Neural progenitor cell (in vitro differentiated cells): ENCODE measurements around the gene DLG2. TPM values are rescaled to one million over a fixed set of nuclear protein-coding genes. Genes with fewer than 3 reads are reported as not detected.

ENCODE experiments used
- DNase-seq: peaks from one replicate; pipeline ENCODE4 v3.0.0-alpha.2; 2016; ENCODE audit warnings: low spot score
- H2AFZ ChIP-seq: fragments of 200-600 bp; sonication (generic); replicated peaks from 2 replicates; pipeline ENCODE4 v1.6.1; 2016; ENCODE audit warnings: antibody characterized with exemption
- H3F3A ChIP-seq: fragments of 200-600 bp; sonication (generic); 2 replicates; pipeline ENCODE4 v1.6.1; 2016; ENCODE audit warnings: antibody characterized with exemption, low read depth
- H3K27ac ChIP-seq: fragments of 200-600 bp; sonication (generic); 2 replicates; pipeline ENCODE4 v1.5.1; 2016; ENCODE audit warnings: mild to moderate bottlenecking
- H3K27me3 ChIP-seq: fragments of 200-600 bp; sonication (generic); 2 replicates; pipeline ENCODE4 v1.6.1; 2016; ENCODE audit warnings: mild to moderate bottlenecking, moderate library complexity
- H3K36me3 ChIP-seq: fragments of 200-600 bp; sonication (generic); 2 replicates; pipeline ENCODE4 v1.5.1; 2016
- H3K4me1 ChIP-seq: fragments of 200-600 bp; sonication (generic); 2 replicates; pipeline ENCODE4 v1.6.1; 2016; ENCODE audit warnings: mixed run types
- H3K4me2 ChIP-seq: fragments of 200-600 bp; sonication (generic); 2 replicates; pipeline ENCODE4 v1.6.1; 2016
- H3K4me3 ChIP-seq: fragments of 200-600 bp; sonication (generic); 2 replicates; pipeline ENCODE4 v1.5.1; 2016
- H3K79me2 ChIP-seq: fragments of 200-600 bp; sonication (generic); 2 replicates; pipeline ENCODE4 v1.6.1; 2016; ENCODE audit warnings: low read depth
- H3K9ac ChIP-seq: fragments of 200-600 bp; sonication (generic); 2 replicates; pipeline ENCODE4 v1.6.1; 2016
- H3K9me3 ChIP-seq: fragments of 200-600 bp; sonication (generic); 2 replicates; pipeline ENCODE4 v1.5.1; 2016; ENCODE audit warnings: low read depth
- H4K20me1 ChIP-seq: fragments of 200-600 bp; sonication (generic); 2 replicates; pipeline ENCODE4 v1.6.1; 2016; ENCODE audit warnings: low read depth
- H3K27ac Mint-ChIP-seq: 3 replicates; pipeline ENCODE4 v1.8.0; 2021; ENCODE audit warnings: mixed read lengths
- H3K27me3 Mint-ChIP-seq: 2 replicates; pipeline ENCODE4 v1.8.0; 2022; ENCODE audit warnings: low read depth, mild to moderate bottlenecking, inconsistent platforms, moderate library complexity, mixed read lengths; ENCODE audit not compliant: insufficient read depth
- H3K36me3 Mint-ChIP-seq: 3 replicates; pipeline ENCODE4 v1.8.0; 2021; ENCODE audit warnings: mixed read lengths
- H3K4me1 Mint-ChIP-seq: 3 replicates; pipeline ENCODE4 v1.8.0; 2021; ENCODE audit warnings: mixed read lengths
- H3K4me3 Mint-ChIP-seq: 3 replicates; pipeline ENCODE4 v1.8.0; 2021; ENCODE audit warnings: mild to moderate bottlenecking, moderate library complexity, mixed read lengths
- H3K9me3 Mint-ChIP-seq: 3 replicates; pipeline ENCODE4 v1.8.0; 2020; ENCODE audit warnings: mixed read lengths
- CTCF ChIP-seq: fragments of 200-600 bp; sonication (generic); IDR thresholded peaks from 2 replicates; pipeline ENCODE4 v1.5.1; 2017; ENCODE audit warnings: antibody characterized with exemption, mild to moderate bottlenecking
- EZH2 ChIP-seq: fragments of 200-600 bp; sonication (generic); IDR thresholded peaks from 2 replicates; pipeline ENCODE4 v1.6.1; 2017; ENCODE audit warnings: antibody characterized with exemption, mild to moderate bottlenecking, moderate library complexity
- EZH2phosphoT487 ChIP-seq: fragments of 200-600 bp; sonication (generic); IDR thresholded peaks from 2 replicates; pipeline ENCODE4 v1.6.1; 2017; ENCODE audit warnings: antibody characterized with exemption
- total RNA-seq: library from RNA; depleted of rRNA; stranded (reverse); fragments of >200 nt; gene quantifications from 2 replicates; pipeline ENCODE4 v1.2.3, GENCODE V29; 2015; ENCODE audit warnings: low replicate concordance

Gene DLG2
- total RNA-seq, 1 donor from 2014 or later = 7.5 TPM

GRCh38 chr11:84420271-84420670 is 1206.9 kb downstream of the DLG2 start:
- no peak overlapping the region for H3K27ac Mint-ChIP-seq
- H3K4me2 ChIP-seq = peak overlapping the region; percentile 71
- H4K20me1 ChIP-seq = no peaks in the 10 kb centered on the region
- no peak overlapping the region for H2AFZ ChIP-seq
- no peak overlapping the region for H3K9ac ChIP-seq
- peaks cover 12% of the 10 kb centered on the region for H3K4me1 Mint-ChIP-seq
- no peak overlapping the region for H3K4me3 Mint-ChIP-seq
- peaks cover 5% of the 10 kb centered on the region for H3K9me3 Mint-ChIP-seq
- H3K4me1 ChIP-seq = peaks cover 25% of the 10 kb centered on the region
- peak overlapping the region; percentile 83 for H3K27ac ChIP-seq
- peaks cover 14% of the 10 kb centered on the region for H3F3A ChIP-seq
- no peaks in the 10 kb centered on the region for H3K9me3 ChIP-seq
- no peaks in the 10 kb centered on the region for H3K27me3 ChIP-seq
- H3K36me3 Mint-ChIP-seq = no peaks in the 10 kb centered on the region
- DNase-seq = peak; percentile 16
- TF ChIP-seq CTCF = no peak
- TF ChIP-seq EZH2phosphoT487 = no peak
- no peak for TF ChIP-seq EZH2
- no peaks in the 10 kb centered on the region for H3K79me2 ChIP-seq
- peak overlapping the region; percentile 18 for H3K4me3 ChIP-seq
- H3K27me3 Mint-ChIP-seq = peaks cover 3% of the 10 kb centered on the region
- H3K36me3 ChIP-seq = no peaks in the 10 kb centered on the region

GRCh38 chr11:84419616-84420015 is 1207.5 kb downstream of the DLG2 start:
- Histone ChIP-seq H3K4me2 (peak overlapping the region; percentile 71), H4K20me1 (no peaks in the 10 kb centered on the region), H3K9me3 (no peaks in the 10 kb centered on the region), H3K27me3 (no peaks in the 10 kb centered on the region), H2AFZ (no peak overlapping the region), H3K9ac (no peak overlapping the region), H3K4me3 (peak overlapping the region; percentile 18), H3K27ac (peak overlapping the region; percentile 83), H3K36me3 (no peaks in the 10 kb centered on the region), H3K79me2 (no peaks in the 10 kb centered on the region), H3K4me1 (peaks cover 20% of the 10 kb centered on the region), H3F3A (peaks cover 14% of the 10 kb centered on the region)
- no peak overlapping the region for H3K4me3 Mint-ChIP-seq
- H3K27me3 Mint-ChIP-seq = peaks cover 3% of the 10 kb centered on the region
- H3K4me1 Mint-ChIP-seq = peaks cover 12% of the 10 kb centered on the region
- TF ChIP-seq CTCF = no peak
- peak; percentile 84 for TF ChIP-seq EZH2phosphoT487
- TF ChIP-seq EZH2 = no peak
- peaks cover 5% of the 10 kb centered on the region for H3K9me3 Mint-ChIP-seq
- H3K36me3 Mint-ChIP-seq = no peaks in the 10 kb centered on the region
- H3K27ac Mint-ChIP-seq = no peak overlapping the region
- peak; percentile 84 for DNase-seq

GRCh38 chr11:84414920-84415319 is 1212.2 kb downstream of the DLG2 start:
- no peaks in the 10 kb centered on the region for H3K9me3 Mint-ChIP-seq
- Histone ChIP-seq H3K79me2 (no peaks in the 10 kb centered on the region), H3F3A (peaks cover 6% of the 10 kb centered on the region), H3K4me1 (peaks cover 16% of the 10 kb centered on the region), H3K36me3 (no peaks in the 10 kb centered on the region), H4K20me1 (no peaks in the 10 kb centered on the region), H3K27ac (no peak overlapping the region), H3K4me3 (no peak overlapping the region), H3K4me2 (no peak overlapping the region), H2AFZ (no peak overlapping the region), H3K27me3 (no peaks in the 10 kb centered on the region), H3K9ac (no peak overlapping the region), H3K9me3 (no peaks in the 10 kb centered on the region)
- no peak overlapping the region for H3K4me3 Mint-ChIP-seq
- no peak overlapping the region for H3K27ac Mint-ChIP-seq
- DNase-seq = no peak
- no peaks in the 10 kb centered on the region for H3K36me3 Mint-ChIP-seq
- no peak for TF ChIP-seq CTCF
- TF ChIP-seq EZH2 = no peak
- TF ChIP-seq EZH2phosphoT487 = no peak
- H3K4me1 Mint-ChIP-seq = peaks cover 11% of the 10 kb centered on the region
- peaks cover 3% of the 10 kb centered on the region for H3K27me3 Mint-ChIP-seq
